Nephron progenitor cell (in vitro differentiated cells): ENCODE data around the gene ZFP36L2.
A peak's percentile ranks its signal among the peaks of the same experiment; 100 is the strongest.

Source experiments
- DNase-seq: peaks from one replicate; pipeline ENCODE4 v3.0.0; 2021
- H3K27ac Mint-ChIP-seq: 2 replicates; pipeline ENCODE4 v1.8.0; 2021; ENCODE audit warnings: mild to moderate bottlenecking, moderate library complexity, mixed read lengths
- H3K27me3 Mint-ChIP-seq: 2 replicates; pipeline ENCODE4 v1.8.0; 2021; ENCODE audit warnings: mild to moderate bottlenecking, low read depth, mixed read lengths; ENCODE audit not compliant: poor library complexity
- H3K36me3 Mint-ChIP-seq: 2 replicates; pipeline ENCODE4 v1.8.0; 2021; ENCODE audit warnings: low read depth, mixed read lengths
- H3K4me1 Mint-ChIP-seq: 2 replicates; pipeline ENCODE4 v1.8.0; 2021; ENCODE audit warnings: mixed read lengths
- H3K4me3 Mint-ChIP-seq: 2 replicates; pipeline ENCODE4 v1.8.0; 2021; ENCODE audit warnings: mild to moderate bottlenecking, moderate library complexity, mixed read lengths
- H3K9me3 Mint-ChIP-seq: 2 replicates; pipeline ENCODE4 v1.8.0; 2021; ENCODE audit warnings: mild to moderate bottlenecking, moderate library complexity, mixed read lengths
- TF ChIP-seq, protein P1 (sequence below): fragments of 200-600 bp; sonication (generic); IDR thresholded peaks from 2 replicates; pipeline ENCODE4 v1.5.0; 2021; ENCODE audit warnings: antibody characterized with exemption

Gene ZFP36L2

GRCh38 chr2:43227830-43228281 is 1.4 kb upstream of the ZFP36L2 start:
- Mint-ChIP-seq H3K36me3 (peaks cover 19% of the 10 kb centered on the region), H3K27ac (peak overlapping the region; percentile 61), H3K27me3 (no peaks in the 10 kb centered on the region), H3K9me3 (no peaks in the 10 kb centered on the region), H3K4me3 (peak overlapping the region; percentile 85), H3K4me1 (peaks cover 44% of the 10 kb centered on the region)
- no peak for DNase-seq
- TF ChIP-seq, protein P1, sequence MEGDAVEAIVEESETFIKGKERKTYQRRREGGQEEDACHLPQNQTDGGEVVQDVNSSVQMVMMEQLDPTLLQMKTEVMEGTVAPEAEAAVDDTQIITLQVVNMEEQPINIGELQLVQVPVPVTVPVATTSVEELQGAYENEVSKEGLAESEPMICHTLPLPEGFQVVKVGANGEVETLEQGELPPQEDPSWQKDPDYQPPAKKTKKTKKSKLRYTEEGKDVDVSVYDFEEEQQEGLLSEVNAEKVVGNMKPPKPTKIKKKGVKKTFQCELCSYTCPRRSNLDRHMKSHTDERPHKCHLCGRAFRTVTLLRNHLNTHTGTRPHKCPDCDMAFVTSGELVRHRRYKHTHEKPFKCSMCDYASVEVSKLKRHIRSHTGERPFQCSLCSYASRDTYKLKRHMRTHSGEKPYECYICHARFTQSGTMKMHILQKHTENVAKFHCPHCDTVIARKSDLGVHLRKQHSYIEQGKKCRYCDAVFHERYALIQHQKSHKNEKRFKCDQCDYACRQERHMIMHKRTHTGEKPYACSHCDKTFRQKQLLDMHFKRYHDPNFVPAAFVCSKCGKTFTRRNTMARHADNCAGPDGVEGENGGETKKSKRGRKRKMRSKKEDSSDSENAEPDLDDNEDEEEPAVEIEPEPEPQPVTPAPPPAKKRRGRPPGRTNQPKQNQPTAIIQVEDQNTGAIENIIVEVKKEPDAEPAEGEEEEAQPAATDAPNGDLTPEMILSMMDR = peak; percentile 9

GRCh38 chr2:43226955-43227829 is 786 bp upstream of the ZFP36L2 start:
- Mint-ChIP-seq H3K9me3 (no peaks in the 10 kb centered on the region), H3K4me3 (peak overlapping the region; percentile 85), H3K27ac (peak overlapping the region; percentile 86), H3K4me1 (peaks cover 51% of the 10 kb centered on the region), H3K36me3 (peaks cover 19% of the 10 kb centered on the region), H3K27me3 (no peaks in the 10 kb centered on the region)
- peak; percentile 79 for DNase-seq
- TF ChIP-seq, protein P1 = no peak

GRCh38 chr2:43225788-43226557 is 433 bp downstream of the ZFP36L2 start:
- Mint-ChIP-seq H3K27me3 (no peaks in the 10 kb centered on the region), H3K4me3 (peak overlapping the region; percentile 87), H3K27ac (peak overlapping the region; percentile 92), H3K4me1 (peaks cover 56% of the 10 kb centered on the region), H3K36me3 (peaks cover 18% of the 10 kb centered on the region), H3K9me3 (no peaks in the 10 kb centered on the region)
- TF ChIP-seq, protein P1 = no peak
- DNase-seq = peak; percentile 70

GRCh38 chr2:43225093-43225787 is 1.2 kb downstream of the ZFP36L2 start:
- Mint-ChIP-seq H3K27ac (peak overlapping the region; percentile 92), H3K4me1 (peaks cover 58% of the 10 kb centered on the region), H3K9me3 (no peaks in the 10 kb centered on the region), H3K27me3 (no peaks in the 10 kb centered on the region), H3K36me3 (peaks cover 15% of the 10 kb centered on the region), H3K4me3 (peak overlapping the region; percentile 87)
- peak; percentile 54 for DNase-seq
- TF ChIP-seq, protein P1 = no peak

DNA sequence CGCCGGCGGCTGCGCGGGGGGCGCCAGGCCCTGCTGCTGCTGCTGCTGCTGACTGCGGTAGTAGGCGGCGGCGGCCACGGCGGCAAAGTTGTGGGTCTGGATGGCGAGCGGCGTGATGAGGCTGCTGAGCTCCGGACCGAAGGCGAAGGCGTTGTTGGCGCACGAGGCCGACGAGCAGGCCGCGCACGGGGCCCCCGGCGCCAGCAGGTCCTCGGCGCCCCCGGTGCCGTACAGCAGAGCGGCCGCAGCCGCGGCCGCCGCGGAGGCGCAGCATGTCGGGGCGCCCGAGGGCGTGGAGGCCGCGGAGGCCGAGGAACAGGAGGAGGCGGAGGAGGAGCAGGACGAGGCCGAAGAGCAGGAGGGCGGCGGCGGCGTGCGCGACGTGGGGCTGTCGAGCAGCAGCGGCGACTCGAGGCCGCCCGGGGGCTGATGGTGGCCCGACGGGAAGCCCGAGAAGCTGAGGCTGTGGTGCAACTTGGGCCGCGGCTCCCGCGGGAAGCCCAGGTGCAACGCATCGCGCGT is 1.8 kb downstream of the ZFP36L2 start:
- H3K36me3 Mint-ChIP-seq = peaks cover 12% of the 10 kb centered on the region
- H3K9me3 Mint-ChIP-seq = no peaks in the 10 kb centered on the region
- peak overlapping the region; percentile 93 for H3K4me3 Mint-ChIP-seq
- H3K4me1 Mint-ChIP-seq = peaks cover 61% of the 10 kb centered on the region
- H3K27me3 Mint-ChIP-seq = no peaks in the 10 kb centered on the region
- no peak overlapping the region for H3K27ac Mint-ChIP-seq
- peak; percentile 60 for DNase-seq
- TF ChIP-seq, protein P1 = no peak
